Measurements from ENCODE around the gene MAVS. TPM values are rescaled to one million over a fixed set of nuclear protein-coding genes. Genes with fewer than 3 reads are reported as not detected.
A peak's percentile ranks its signal among the peaks of the same experiment; 100 is the strongest.
"Not testable (repeated sequence)": the region's sequence is repeated elsewhere in the genome, so short reads cannot be mapped to it uniquely, and the experiment has no call there.

Gene MAVS
- total RNA-seq, 1 donor from 2014 or later: 37.8 TPM

DNA sequence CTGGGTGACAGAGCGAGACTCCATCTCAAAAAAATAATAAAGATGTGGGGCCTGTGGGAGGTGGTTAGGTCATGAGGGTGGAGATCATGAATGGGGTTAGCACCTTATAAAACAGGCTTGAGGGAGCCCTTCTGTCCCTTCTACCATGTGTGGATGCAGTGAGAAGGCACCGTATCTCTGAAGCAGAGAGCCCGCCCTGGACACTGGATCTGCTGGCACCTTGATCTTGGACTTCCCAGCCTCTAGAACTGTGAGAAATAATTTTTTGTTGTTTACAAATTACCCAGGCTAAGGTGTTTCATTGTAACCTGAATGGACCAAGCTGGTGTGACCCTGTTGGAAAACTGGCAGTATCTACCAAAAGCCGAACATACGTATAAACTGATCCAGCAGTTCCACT, 26.9 kb downstream of the MAVS start:
- intact Hi-C loops (cut with DNase I): no loop called here
- no peak for ATAC-seq
- DNase-seq (ENCODE audit: low spot score): no peak

DNA sequence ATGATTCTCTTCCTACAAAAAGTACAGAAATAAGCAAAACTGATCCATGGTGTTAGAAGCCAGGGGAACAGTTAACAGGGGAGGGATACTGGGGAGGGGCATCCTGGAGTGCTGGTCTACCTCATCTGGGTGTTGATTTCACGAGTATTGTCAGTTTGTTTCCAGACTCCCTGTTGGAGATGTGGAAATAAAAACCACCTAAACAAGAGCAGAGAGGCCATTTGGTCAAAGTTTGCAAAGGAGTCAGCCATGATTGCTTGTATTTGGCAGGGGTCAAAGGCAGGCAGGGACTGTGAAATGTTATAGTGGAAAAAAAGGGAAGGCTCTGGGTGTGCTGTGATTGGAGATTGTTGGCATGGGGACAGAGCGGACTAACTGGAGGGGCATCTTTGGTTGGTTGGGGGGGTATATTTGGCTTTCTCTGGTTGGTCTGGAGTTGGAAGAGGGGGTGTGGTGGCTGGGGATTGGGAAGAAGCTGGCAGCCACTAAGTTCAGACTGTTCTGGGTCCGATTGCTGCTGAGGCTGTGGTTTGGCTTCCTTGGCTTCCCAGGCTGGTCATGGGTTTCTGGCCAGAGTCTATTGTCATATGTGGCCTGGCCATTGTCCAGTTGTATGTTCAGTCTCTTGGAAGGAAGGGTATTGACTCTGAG, 27.7 kb downstream of the MAVS start:
- DNase-seq (ENCODE audit: low spot score) (no peak), ATAC-seq (peak; percentile 24)
- intact Hi-C loops (cut with DNase I): loop anchor here (2.0 kb wide), 1 partner anchor 42 kb away; no protein-coding TSS in a partner anchor

DNA sequence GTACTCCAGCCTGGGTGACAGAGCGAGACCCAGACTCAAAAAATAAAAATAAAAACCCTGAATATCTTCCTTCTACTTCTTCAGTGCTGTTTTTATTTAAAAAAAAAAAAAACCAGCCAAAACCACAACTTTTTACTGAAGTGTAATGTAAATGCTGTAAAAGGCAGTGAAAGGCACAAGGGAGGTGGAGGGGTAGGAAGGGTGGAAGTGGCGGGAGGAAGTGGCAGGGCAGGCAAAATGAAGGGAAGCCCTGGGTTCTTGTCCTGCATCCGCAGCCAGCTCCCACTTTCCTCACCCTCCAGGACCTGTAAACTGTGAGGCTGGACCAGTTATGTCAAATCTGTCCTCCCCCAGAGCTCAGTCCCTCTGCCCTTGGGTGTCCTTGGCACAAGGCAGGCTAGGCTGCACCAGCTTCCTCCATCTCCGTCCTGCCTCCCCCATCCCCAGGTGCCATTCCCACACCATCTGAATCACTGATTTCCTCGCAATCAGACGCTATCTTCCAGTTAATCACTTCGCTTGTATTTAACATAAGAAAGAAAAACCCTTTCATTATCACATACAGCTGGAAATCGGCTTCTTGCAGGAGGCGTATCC, 28.8 kb downstream of the MAVS start:
- ATAC-seq: peak; percentile 23
- no peak for DNase-seq (ENCODE audit: low spot score)

DNA sequence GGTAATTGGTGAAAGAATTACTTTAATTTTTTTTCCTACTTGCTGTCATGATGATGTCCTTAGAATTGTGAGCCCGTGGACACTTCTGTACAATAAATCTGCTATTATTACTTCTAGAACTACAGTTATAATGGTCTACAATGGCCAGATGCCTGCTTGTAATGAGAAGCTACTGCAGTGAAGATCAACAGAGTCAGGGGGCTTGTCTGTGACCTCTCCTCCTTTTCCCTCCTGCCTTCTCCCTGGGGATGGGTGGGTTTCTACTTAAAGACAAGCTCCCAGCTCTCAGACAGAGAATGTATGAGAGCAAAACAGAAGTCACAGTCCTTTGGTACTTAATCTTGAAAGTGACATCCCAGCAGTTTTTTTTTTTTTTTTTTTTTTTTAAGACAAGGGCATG, 29.4 kb downstream of the MAVS start:
- DNase-seq (ENCODE audit: low spot score) (no peak), ATAC-seq (no peak)
- intact Hi-C loops (cut with DNase I): loop anchor here (2.0 kb wide), 1 partner anchor 41 kb away; no protein-coding TSS in a partner anchor

More for the DNA sequence above, 28.8 kb downstream of the MAVS start:
- intact Hi-C loops (cut with DNase I): loop anchor here (2.0 kb wide), 1 partner anchor 41 kb away; no protein-coding TSS in a partner anchor

DNA sequence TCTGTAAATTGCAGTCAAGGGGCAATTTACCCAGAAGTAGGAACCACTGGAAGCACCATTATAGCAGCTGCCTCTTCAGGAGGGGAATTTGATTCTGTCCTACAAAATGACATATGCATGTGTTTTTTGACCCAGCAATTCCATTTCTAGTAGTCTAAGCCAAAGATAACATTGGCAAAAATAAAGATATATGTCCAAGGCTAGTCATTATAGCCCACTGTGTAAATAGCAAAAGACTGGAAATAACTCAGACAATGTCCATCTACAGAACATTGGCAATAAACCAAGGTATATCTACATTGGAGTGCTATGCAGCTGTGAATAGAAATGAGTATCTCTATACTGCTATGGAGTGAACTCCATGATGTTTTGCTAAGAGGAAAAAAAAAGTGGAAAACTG, 30.0 kb downstream of the MAVS start:
- intact Hi-C loops (cut with DNase I): no loop called here
- DNase-seq (ENCODE audit: low spot score) (no peak), ATAC-seq (no peak)

DNA sequence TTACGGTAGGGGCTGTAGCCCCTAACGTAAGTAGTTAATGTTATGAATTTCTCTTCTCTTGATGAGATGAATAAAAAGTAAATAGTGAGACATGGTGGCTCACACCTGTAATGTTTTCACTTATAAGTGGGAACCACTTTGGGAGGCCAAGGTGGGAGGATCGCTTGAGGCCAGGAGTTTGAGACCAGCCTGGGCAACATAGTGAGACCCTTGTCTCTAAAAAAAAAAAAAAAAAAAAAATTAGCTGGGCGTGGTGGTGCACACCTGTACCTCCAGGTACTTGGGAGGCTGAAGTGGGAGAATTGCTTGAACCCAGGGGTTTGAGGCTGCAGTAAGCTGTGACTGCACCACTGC, 32.3 kb downstream of the MAVS start:
- ATAC-seq; DNase-seq (ENCODE audit: low spot score); intact Hi-C loops (cut with DNase I): not testable (repeated sequence)

DNA sequence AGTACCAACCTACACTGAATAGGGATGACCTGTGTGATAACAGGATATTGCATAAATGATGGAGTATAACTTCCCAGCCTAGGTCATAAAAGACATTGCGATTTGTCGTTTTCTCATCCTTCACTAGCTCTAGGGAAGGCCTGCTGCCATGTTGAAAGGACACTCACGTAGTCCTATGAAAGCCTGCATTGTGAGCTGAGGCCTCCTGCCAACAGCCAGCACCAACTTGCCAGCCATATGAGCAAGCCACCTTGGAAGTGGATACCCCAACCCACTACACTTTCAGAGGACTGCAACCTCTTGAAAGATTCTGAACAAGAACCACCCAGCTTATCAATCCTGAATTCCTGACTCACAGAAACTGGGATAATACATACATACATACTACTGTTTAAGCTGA, 39.1 kb downstream of the MAVS start:
- intact Hi-C loops (cut with DNase I): no loop called here
- no peak for DNase-seq (ENCODE audit: low spot score)

DNA sequence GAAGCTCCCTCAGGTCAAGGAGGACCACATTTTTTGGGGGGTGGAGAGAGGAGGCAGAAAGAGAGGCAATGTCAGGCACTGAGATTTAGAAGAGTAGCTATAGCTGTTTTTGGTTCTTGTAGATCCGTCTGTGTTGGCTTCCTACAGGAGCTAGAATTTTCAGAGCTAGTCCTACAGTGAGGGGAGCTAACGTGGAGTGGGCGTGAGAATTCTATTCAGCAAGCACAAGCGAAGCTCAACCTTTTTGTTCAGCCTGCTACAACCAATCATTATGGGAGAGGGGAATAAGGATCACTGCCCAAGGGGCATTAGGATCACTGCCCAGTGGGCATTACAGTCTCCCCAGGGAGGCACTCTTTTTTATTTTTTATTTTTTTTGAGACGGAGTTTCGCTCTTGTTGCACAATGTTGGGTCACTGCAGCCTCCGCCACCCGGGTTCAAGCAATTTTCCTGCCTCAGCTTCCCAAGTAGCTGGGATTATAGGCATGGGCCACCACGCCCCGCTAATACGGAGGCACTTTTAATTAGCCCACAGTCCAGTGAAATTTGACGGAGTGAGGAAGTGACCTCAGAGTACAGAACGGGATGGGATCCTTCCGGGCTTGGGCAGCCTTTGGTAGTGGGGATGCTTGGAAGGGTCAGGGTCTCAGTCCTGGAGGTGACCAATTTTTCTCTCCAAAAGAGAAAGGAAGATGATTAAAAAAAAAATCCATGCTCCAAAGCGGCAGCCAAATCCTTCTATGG, 41.4 kb downstream of the MAVS start:
- DNase-seq (ENCODE audit: low spot score) (no peak), ATAC-seq (peak; percentile 37)
- intact Hi-C loops (cut with DNase I): no loop called here

More for the DNA sequence above, 39.1 kb downstream of the MAVS start:
- no peak for ATAC-seq

DNA sequence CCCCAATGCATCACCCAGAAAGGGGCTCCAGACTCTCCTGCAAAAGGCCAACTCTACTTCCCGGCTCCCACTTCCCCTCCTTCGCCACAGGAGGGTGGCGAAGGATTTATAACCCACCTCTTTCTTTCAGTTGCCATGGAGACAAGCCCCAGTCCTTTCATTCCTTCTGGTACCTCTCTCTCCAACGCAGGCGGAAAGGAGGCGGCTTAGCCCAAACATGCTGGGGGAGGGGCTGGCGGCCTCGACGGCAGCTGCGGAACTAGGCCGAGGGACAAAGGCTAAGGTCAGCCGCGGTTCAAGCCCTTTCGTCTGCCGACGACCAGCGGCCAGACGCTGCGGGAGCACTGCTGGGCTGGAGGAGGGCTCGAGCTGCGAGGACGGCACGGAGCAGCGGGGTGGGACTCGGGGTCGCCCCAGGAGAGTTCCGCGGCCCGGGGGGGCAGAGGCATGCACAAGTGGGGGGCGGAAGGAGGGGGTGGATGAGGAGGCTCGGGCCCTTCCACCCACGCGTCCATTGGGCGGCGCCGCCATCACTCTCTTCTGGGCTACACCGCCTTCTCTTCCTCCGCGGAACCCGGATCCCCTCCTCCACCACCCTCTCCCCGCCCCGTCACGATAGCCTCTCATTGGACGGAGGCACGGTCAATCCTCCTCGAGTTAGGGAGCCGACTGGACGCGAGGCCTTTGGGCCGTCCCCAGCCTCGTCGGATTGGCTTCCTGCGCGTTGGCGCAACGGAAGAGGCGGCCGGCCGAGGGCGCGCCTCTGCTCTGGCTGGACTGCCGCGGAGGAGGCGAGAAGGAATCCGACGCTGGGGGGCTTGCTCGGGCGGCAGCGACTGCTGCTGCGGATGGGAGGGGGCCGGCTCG, 42.2 kb downstream of the MAVS start, which contains the start of gene PANK2:
PANK2 (plus strand) TSS at position 766 of the 867 bp plus-strand sequence.
- DNase-seq (ENCODE audit: low spot score) (peak; percentile 100), ATAC-seq (peak; percentile 98)
- intact Hi-C loops (cut with DNase I): no loop called here

DNA sequence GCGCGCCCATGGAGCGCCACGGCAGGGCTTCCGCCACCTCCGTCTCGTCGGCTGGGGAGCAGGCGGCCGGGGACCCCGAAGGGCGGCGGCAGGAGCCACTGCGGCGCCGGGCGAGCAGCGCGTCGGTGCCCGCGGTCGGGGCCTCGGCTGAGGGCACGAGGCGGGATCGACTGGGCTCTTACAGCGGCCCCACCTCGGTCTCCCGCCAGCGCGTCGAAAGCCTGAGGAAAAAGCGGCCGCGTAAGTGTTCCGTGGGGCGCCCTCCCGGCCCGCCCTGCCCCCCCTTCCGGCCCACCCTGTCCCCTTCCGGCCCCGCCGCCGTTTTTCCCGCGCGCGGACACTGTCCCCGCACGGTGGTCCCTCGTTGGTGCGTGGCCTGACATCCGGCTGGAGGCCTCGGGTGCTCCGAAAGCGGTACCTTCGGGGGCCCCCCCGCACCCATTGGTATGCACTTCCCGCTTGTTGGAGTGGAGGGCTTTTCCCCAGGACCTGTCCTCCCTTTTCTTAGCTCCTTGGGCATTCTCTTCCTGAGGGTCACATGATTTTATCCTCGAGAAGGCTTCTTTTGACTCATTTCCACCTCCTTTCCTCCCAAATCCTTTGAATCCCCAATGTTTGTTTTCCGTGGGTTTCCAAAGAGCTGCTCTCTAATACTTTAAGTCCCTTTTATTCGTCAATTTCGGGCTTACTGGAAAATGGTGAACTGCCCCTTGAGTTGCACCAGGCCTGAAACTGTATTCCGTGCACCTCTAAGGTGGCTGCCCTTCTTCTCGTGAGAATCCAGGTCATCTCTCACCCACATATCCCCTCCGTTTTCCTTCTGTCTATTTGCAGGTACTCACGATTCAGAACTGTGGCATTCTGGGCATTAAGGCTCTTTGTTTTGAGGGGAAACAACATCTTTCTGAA, 43.1 kb downstream of the MAVS start:
- ATAC-seq (no peak), DNase-seq (ENCODE audit: low spot score) (peak; percentile 76)
- intact Hi-C loops (cut with DNase I): no loop called here

DNA sequence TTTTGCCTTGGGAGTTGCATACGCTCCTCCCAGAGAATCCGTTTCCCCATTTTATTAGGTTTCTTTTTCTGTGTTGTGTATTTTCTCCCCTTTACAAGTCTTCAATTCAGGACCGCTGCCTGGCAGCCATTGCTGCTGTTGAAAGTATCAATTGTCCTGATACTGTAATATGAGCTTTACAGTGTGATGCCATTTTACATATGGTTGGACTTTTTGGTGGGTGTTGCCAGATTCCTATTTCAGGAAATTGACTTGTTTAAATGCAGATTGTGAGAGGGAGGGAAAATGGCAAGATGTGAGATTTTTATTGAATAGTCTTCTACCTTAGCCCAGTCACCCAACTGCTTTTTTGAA, 43.7 kb downstream of the MAVS start:
- intact Hi-C loops (cut with DNase I): no loop called here
- no peak for ATAC-seq
- no peak for DNase-seq (ENCODE audit: low spot score)

DNA sequence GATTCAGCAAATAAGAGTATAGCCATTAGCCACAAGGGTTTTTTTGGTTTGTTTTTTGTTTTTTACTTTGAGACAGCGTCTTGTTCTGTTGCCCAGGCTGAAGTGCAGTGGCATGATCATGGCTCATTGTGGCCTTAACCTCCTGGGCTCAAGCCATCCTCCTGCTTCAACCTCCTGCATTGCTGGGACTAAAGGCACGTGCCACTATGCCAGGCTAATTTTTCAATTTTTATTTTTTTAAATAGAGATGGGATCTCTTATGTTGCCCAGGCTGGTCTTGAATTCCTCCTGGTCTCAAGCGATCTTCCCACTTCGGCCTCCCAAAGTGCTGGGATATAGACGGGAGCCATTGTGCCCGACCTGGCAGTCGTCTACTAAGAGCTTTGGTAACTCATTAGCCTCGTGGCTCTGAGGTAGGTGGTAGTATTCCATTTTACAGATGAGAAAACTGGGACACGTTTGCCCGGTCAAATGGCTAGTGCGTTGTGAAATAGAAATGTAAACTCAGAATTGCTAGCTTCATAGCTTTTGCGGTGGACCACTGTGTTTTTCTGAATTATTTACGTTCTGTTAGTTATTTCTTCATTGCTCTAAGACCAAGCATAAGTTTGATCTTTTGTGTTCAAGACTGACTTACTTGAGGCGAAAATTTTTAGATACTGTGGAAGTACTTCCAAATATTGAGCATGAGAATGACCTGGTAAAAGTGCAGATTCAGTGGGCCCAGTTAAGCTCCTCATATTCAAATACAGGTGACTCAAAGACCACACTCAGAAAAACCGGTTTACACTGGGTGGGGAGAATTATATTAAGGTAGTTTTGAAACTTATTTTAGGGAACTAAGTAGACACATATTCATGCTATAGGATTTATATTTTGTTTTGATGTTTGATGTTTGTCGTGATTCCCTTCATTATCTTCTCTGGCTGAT, 44.6 kb downstream of the MAVS start:
- ATAC-seq (no peak), DNase-seq (ENCODE audit: low spot score) (no peak)
- intact Hi-C loops (cut with DNase I): no loop called here

DNA sequence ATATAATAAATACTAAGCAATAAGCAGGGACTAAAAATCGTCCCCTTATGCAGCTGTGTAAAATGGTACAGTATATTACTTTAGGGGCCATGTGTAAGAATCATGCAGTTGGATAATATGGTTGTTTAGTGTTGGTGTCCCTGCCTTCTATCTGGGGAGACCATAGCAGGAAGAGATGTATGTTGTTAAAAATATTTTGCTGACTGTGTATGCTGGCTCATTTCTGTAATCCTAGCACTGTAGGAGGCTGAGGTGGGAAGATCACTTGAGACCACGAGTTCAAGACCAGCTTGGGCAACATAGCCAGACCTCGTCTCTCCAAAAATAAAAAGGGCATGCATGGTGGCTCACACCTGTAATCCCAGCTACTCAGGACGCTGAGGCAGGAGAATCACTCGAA, 48.2 kb downstream of the MAVS start:
- DNase-seq (ENCODE audit: low spot score) (no peak), ATAC-seq (no peak)
- intact Hi-C loops (cut with DNase I): no loop called here

DNA sequence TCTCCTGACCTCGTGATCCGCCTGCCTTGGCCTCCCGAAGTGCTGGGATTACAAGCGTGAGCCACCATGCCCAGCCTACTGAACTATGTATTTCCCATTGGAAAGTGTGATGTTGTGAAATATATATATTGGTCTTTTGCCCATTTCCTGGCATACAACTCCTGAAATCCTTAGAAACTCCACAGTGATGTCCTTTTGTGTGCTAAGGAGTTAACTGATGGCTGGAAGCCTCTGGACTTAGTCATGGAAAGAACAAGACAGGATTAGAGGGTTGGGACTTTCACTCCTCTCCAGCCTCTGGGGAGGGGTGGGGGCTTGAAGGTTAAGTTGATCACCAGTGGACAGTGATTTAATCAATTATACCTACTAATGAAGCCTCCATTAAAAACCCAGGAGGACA, 49.7 kb downstream of the MAVS start:
- intact Hi-C loops (cut with DNase I): no loop called here

DNA sequence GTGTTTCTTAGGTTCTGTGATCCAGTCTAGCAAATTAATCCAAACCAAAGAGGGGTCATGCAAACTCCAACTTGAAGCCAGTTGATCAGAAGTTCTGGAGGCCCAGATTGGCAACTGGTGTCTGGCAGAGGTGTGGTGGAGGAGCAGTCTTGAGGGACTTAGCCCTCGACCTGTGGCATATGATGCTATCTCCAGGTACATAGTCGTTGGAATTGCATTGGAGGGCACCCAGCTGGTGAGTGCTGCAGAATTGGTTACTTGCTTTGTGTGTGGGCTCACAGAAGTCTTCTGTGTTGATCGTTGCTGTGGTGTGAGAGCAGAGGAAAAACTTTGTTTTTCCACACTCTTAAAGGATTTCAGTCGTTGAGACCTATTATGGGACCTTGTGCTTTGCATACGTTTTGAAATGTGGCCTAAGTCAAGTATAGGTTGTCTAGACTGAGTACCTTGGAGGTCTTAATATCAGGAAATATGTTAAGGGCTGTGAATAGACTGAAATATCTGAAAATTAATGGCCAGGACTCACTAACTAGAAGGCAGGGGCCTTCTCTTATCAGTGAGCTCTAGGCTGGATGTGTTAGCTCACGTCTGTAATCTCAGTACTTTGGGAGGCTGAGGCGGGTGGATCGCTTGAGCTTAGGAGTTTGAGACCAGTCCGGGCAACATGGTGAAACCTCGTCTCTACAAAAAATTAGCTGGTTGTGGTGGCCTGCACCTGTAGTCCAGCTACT, 50.4 kb downstream of the MAVS start:
- ATAC-seq: no peak
- DNase-seq (ENCODE audit: low spot score): no peak
- intact Hi-C loops (cut with DNase I): no loop called here

More for the DNA sequence above, 49.7 kb downstream of the MAVS start:
- ATAC-seq: no peak
- DNase-seq (ENCODE audit: low spot score): no peak

DNA sequence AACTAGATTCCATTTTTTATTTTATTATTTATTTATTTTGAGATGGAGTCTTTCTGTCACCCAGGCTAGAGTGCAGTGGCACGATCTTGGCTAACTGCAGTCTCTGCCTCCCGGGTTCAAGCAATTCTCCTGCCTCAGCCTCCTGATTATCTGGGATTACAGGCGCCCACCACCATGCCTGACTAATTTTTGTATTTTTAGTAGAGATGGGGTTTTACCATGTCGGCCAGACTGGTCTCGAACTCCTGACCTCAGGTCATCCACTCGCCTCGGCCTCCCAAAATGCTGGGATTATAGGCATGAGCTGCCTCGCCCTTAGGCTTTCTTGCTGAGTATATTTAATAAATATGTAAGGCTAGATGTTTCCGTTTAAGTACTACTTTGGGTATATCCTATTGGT, 51.5 kb downstream of the MAVS start:
- DNase-seq (ENCODE audit: low spot score); intact Hi-C loops (cut with DNase I); ATAC-seq: not testable (repeated sequence)

DNA sequence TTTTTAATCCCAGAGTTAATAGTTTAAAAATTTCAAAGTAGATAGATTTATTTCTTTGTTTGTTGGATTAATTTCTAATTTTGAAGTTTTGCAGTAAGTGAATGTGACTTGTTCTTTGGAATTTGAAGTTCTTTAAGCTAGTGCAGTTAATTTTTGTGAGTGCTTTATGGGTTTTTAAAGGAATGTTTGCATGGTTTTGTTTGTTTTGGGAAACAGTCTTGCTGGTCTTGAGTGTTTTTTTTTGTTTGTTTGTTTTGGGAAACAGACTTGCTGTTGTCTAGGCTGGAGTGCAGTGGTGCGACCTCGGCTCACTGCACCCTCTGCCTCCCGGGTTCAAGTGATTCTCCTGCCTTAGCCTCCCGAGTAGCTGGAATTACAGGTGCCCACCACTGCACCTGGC, 52.0 kb downstream of the MAVS start:
- intact Hi-C loops (cut with DNase I): no loop called here
- ATAC-seq: no peak

More for the DNA sequence above, 52.0 kb downstream of the MAVS start:
- no peak for DNase-seq (ENCODE audit: low spot score)
